C1 segment of cervical spinal cord (tissue), 14 donors: ENCODE measurements around the gene KIF6.

ENCODE experiments used
- DNase-seq, 14 donors: peaks; one replicate each; lab custom pipeline; 2025; lab: John Stamatoyannopoulos, UW

KIF6 gene

DNA sequence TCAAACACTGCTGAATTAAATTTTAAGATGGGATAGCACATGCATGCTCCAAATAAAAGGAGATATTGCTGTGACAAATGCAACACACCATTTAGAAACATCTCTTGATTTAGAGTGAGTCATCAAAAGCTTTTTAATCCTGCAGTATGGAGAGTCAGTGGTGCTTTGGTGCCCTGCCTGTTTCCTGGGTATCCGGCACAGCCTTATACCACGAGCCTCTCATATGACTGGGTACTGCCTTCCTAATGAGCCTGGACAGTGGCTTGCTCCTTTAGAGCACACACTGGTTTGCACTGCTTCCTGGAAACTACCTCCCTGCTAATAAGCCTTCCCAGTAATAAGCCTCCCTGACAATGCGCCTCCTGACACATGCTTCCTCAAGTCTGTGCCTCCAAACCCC, 337.4 kb downstream of the KIF6 start:
- DNase-seq, result peak in 9 of 14 donors; percentile 21 to 65 (median 31)

DNA sequence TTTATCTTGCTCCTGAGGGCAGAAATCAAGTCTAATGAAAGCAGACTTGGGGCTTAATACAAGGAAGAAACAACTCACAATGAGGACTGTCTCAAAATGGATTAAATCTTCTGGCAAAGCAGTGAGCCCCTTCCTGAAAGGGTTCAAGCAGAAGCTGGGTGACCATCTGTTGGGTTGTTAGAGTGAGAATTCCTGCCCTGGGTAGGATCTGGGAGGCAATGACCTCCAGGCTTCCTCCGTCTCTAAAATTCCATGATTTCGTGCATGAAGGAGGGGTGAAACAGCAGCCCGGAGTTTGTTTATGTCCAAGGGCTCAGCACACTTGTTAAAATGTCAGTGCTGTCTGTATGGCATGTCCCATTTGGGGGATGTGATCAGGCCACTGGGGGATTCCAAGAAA, 338.7 kb downstream of the KIF6 start:
- DNase-seq, result no peak

DNA sequence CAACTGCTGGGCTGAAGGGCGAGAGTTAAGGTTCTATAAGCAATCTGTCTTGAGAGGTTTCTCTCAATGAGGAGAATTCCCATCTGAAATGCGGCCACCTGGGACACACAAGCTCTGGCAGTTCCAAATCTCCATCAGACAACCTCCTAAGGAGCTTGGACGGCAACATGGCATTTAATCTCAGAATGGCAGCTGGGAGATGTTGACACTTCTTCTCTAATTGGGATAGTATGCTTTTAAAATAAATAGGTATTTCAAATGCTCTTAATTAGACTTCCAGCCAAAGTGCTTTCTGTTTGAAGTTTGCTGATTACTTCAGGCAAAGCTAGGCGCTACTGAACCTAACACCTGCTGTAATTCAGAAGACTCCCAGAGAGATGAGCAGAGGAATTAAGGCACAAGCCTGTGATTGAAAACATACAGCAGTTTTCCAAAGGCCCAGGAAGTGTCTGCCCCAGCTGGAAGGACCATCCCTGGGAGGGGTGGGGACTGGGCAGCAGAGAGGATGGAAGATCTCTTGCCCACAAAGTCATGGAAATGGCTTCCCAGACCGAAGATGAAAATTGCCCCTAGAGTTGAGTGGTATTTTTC, 343.6 kb downstream of the KIF6 start:
- DNase-seq, result no peak

DNA sequence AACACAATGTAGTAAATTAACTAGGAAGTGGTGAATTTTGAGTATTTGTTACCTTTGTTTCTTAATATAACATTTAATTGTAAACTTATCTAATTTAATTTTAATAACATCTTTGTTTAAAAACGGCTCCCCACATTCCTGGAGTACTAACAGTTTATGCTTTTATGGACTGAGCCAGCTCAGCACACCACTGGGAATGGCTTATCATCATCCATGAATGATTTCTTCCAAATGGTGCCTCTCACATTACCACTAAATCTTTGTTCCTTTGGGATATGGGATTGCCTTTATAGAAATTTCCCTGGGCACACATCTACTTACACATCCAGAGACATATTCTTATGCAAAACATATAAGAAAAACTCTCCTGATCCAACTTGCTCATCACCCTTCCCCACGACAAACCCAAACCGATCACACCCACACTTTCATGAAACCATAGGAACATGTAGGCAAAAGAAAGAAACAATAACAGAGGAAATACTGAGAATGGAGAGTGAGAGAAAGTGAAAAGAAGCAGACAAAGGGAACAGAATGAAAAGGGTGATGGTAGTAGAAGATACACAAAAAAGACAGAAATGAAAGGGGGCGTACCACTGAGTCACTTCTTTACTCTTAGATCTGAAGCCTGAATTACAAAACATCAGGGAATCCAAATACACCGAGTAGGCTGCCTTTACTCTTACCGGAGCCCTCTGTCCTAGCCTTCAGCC, 344.2 kb downstream of the KIF6 start:
- DNase-seq, result no peak

DNA sequence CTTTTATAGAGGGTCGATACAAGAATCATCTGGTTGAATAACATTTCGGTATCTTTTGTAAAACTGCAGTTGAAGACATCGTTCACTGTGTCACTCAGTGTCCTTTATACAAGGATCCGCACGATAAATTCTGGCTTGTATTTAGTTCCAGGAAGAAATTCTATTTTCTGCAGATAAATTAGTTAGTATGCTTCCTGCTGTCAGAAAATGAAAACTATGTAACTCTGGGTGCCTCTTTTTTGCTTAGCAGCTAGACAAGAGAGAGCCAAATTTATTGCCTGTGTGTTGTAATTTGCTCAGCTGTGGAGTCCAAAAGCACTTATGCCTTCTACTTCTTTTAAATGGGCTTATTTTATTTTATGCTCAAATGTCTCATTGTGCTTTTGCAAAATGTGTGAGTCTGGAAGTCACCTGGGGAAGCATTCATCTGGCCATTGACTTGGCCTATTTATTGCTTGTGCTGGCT, 346.2 kb downstream of the KIF6 start:
- no peak for DNase-seq

DNA sequence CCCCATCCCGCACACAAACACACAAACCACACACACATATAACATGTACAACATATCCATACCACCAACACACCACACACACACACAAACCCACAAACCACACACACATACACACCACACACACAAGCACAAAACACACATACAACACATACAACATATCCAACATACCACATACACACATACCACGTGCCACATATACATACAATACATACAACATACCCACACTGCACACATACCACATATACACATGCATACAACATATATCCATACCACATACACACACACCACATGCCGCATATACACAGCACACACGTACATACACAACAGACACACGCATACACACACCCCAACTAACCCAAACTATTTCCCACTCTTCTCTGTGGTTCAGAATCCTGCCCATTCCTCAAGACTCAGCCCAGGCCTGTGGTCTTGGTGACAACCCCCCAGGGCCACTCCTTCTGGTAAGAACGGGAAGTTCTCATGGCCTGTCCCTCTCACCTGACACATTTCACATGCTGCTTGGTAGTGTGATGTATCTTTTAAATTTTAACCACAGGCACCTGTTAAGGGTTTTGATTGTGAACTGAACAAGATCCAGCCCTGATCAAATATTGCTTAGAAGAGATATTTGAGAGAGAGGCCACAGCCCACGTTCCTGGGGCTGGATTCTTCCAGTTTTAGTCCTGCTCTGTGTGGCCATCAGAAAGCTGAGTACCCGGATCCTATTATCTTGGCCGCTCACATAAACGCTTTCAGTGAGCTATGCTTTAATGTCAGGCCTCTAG, 346.8 kb downstream of the KIF6 start:
- DNase-seq, result no peak

DNA sequence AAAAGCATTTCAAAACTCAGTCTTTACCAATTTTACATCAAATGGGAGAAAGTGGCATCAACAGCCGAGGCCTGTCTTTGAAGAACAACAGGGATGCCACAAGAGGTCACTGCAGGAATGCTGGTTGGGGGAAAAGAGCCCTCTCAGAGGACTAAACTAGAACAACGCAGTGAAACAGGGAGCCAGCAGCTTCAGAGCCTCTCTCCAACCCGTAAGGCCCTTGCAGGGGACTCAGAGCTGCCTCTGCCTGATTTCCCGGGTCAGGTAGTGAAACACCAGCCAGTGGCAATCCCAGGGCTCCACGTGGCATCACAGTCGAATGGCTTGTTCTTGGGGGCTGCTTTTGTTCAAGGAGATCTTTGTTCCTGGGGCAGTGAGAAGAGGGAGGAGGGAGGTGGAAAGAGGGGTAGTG, 347.7 kb downstream of the KIF6 start:
- peak in 12 of 14 donors; percentile 23 to 80 (median 60) for DNase-seq

DNA sequence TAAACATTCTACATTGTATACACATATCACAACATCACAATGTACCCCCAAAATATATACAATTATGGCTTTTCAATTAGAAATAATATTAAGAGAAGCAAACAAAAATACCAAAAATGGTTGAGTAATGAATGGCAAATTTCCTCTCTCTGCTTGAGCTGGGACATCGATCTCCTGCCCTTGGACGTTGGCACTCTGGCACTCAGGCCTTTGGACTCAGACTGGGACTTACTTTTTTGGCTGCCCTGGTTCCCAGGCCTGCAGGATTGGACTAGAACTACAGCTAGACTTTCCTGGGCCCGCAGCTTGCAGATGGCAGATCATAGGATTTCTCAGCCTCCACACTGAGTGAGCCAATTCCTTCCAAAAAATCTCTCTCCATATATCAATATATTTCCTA, 349.8 kb downstream of the KIF6 start:
- DNase-seq, result no peak

DNA sequence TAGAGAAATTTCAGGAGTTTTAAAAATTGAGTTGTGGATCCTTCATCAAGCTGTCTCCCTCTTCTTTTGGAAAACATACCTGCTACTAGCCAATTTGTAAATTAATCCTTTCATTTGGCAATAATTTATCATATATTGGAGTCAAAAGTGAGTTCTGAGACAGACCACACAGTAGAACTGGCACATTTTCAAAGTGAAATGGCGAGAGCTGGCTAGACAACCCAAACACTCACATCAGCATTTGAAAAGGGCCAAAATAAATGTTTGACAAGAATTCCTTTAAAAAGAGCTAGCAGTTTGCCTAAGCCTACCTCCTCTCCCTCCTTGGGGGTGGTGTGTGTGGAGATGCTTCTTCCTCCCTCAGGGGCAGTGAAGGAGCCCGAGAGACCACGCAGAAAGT, 354.8 kb downstream of the KIF6 start:
- DNase-seq, result no peak

DNA sequence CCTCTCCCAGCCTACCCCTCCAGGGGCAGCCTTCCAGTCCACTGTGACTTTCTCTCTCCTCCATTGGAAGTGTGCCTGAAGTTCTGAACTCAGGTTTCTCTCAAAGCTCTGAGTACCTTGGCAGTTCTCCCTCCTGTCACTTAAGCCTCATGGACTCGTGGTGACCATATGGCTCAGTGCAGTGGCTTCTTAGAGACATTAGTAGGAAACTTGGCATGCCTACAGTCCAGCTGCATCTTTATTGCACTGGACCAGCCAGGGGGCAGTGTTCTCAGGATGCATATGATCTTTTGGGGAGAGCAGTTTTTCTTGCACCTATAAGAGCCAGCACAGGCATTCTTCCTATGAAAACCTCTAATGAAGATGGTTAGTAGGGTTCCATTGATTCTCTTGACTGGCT, 355.2 kb downstream of the KIF6 start:
- DNase-seq, result no peak

DNA sequence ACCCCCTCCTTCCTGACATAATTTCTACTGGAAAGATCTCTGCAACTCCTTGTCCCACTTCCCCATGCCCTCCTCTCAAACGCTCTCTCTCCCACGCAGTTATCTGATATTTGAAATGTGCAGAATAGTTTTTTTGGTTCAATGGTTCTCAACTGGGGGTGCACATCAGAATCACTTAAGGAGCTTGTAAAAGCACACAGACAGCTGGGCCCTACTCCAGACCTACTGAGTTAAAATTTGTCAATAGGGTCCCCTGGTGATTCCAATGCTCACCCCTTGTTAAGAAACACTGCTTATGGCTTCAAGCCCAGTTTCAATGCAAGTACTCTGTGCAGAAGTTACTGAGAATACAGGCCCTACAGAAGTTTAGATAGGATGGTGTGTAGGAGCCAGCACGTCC, 357.5 kb downstream of the KIF6 start:
- no peak for DNase-seq

DNA sequence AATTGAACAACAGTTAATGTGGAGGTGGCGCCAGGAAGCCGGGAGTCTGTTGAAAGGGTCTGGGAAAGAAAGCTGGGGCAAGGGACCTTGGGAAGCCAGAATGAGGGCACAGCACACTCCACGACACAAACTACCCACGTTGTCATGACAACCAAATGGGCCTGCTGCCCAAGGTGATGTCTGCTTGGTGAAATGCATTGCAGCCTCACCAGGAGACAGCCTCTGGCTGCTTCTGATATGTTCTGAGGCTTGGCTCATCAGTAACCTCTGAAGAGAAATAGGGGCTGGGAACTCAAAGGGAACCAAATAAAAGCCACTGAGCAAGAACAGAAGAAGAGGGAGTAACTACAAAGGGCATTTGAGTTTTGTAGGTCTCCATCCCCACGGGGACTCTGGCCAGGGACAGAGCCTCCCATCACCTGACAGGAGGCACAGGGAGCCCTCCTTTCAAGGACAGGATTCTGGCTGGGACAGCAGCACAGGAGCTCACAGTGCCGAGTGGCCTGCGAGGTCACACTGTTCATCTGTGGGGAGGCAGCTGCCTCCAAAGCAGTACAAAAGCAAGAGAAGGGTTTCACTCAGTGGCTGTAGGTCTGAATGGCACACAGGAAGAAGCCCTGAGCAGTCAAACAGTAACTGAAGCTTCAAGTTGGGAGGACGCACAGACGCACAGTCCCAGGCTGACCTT, 358.1 kb downstream of the KIF6 start:
- peak in 10 of 14 donors; percentile 12 to 90 (median 78) for DNase-seq

DNA sequence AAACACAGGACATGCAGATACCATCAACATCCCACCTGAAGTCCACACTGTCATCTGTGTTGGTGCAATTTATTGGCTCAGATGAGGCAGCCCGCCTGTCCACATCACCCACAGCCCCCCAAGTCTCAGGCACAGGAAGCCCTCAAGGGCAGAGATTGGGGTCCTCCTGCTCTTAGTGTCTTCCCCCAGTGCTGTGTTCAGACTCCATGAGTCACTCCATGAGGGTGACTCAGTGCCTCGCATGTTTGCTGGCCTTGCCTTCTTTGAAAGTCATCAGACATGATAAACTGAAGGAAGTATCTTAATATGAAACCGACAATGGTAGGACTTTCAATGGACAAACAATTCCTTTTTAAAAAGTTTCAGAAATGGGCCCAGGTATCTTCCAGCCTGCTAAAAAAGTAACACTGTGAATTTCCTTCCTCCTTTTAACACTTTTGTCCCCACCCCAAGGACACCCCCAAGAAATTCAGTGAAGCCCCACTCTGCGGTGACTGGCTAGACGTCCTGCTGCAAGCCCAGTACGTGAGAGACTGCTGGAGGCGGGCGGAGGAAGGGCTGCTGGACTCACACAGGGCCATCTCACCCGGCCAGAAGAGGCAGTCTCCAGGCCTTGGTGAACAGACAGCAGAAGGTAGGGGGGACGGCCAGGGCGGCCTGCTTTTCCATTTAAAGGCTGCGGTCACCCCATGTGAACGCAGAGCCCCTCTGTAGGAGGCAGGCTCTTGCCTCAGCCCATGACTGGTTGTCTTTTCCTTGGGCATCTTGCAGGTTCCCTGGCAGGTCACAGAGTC, 359.7 kb downstream of the KIF6 start:
- DNase-seq, result no peak

DNA sequence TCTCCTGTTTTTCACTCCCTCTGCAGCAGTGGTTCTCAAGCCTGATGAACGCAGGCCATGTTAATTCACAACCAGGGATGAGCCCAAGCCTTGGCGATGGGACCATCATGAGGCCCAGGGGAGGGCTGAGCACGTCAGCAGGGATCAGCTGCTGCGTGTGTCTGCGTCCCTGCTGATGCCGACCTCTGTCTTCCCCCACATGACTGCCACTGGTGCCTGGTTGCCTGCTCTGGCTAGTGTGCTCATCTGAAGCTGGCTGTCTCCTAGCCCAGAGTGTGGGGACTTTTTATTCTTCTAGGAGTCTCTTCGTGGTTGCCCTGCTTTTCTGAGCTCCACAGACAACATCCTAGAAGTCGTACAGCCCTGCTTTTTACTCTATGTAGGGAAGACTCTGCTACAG, 361.9 kb downstream of the KIF6 start:
- DNase-seq, result no peak

DNA sequence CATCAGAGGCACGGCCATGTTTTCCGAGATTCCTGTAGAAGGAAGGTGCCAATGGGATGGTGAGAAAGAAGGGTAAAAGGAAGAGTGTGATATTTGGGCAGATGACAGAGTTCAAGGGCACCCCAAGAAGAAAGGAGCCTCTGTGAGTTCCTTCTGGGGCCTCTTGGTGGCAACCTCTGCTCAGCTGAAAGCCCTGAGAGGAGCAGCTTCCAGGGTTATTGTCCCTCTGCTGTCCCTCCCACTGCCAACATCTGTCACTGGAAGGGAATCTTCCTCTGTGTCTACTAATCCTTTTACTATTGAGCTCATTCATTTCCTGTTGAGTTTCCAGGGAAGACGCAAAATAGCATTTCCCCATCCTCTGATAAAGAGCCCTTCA, 362.7 kb downstream of the KIF6 start:
- peak in 5 of 14 donors; percentile 51 to 77 (median 56) for DNase-seq

DNA sequence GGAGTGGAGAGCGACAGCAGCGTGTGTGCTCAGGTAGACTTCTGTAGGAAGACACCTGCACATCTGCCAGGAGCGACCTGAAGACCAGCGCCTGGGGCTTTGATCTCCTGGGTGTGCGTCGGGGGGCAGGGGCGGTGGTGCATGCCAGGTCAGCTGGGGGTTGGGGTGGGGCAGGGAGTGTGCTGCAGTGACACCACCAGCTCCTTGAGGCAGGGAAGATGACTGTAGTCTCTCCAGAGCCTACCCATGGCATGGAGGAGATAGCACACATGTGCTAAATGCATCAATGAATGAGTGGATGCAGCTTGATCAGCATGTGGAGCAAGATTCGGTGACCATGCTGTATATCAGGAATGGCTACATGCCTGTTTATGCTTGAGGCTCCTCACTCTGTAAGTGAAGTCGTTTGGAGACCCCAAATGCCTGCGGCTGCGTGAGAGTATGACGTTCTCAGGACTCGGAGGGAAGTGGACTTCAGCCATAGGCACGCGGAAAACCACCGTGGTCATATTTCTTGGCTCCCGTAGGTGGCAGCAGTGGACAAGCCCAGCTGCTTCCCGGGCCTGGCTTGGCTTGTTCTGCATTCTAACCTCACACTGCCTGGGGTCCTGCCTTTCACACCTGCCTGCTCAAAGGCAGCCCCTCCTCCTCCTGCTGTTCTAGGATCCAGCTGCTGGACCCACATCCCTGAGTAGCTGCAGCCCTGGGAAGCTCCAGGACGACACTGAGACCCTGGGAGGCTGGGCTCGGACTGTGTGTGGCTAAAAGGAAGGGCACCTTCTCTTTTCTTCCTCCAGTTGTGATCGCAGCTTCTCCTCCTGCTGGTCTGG, 363.3 kb downstream of the KIF6 start:
- DNase-seq, result peak in 12 of 14 donors; percentile 13 to 81 (median 56)

DNA sequence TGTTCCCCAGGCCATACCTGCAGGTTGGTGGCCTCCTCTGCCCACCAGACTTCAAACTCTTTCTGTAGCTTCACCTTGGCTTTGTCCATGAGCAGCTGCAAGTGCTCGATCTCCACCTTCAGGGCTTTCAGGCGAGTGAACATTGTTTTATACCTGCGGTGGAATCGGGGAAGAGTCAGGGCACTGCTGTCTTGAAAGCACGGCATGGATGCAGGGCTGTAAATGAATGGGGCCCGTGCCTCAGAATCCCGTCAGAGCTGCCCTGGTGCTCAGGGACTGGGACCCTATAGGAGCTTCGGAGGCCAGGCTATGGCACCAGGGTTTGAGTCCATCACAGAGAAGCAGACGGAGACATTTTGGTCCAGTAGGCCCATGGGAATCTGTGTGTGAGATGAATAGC, 364.8 kb downstream of the KIF6 start:
- no peak for DNase-seq

DNA sequence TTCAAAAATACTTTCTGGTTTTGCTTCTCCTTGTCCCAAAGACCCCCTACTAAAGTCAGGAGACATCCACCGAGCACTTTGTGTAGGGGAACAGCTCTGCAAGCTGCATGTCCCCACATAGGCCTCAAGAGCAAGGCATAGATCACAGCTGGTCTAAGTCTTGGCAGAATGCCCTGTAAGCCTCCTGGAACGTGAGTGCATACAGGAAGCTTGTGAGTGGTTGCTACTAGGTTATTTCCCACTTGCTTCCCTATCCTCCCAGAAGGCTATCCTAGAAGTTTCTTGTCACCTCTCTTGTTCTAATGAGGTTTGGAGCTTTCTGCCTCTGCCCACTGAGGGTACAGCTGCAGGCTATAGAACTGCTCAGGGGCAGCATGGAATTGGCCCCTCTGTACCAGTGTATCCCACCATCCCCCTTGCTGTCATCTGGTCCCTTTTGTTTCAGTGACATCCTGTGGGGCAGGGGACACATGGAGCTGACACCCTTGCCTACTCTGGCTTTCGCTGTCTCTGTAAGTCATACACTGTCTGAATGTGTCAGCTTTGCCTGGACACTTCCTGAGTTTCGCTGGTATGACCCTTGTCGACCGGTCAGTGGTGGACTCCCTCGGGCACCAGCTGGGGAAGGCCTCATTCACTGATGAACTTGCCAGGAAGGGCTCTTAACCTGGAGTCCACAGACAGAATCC, 367.1 kb downstream of the KIF6 start:
- DNase-seq, result no peak

DNA sequence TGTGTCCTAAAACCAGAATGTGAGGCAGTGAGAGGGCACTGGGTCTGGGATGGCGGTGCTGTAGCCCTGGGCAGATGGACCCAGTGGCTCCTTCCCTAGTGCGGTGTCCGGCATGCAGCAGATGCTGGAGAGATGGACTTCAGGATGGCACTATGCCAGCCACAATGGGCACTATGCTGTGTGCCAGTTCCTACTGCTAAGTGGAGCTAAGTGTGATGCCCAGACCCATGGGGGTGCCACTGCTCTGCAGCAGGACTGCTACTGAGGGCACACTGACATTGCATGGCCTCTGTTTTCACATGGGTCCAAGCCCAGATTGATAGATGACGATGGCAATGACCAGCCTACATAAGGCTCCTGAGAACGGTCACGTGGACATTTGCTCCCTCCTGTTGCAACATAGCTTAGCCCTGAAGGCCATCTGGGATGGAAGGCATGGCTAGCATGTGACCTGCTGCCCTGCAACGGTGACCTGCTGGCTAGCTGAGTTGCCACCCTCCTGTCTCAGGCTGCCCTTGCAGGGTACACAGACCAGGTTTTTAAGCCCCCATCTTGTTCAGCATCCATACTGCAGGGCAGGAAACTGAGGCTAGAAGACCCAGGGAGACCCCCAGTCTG, 371.4 kb downstream of the KIF6 start:
- DNase-seq, result peak in 1 of 14 donors; percentile 18
